Measurements from ENCODE around the gene ARID1B.

Gene ARID1B

DNA sequence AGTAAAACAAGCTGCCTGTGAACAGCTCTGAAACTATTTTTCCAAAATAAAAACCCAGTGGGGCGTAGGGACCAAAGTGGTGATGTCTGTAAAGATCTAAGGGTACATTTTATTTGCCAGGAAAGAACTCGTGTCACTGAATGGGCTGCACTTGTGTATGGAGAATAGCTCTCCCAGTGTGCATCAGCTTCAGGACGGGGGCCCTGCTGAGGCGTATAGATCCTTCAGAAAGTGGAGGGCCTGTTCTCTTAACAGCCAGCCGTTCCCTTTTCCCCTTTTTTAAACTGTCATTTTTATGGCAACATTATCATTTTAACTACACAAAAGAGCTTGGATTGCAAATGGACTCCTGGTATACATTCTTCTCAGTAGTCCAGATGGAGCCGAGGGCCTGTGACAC lies 408.8 kb downstream of the ARID1B start:
- no peak for DNase-seq (ENCODE audit: low spot score)

DNA sequence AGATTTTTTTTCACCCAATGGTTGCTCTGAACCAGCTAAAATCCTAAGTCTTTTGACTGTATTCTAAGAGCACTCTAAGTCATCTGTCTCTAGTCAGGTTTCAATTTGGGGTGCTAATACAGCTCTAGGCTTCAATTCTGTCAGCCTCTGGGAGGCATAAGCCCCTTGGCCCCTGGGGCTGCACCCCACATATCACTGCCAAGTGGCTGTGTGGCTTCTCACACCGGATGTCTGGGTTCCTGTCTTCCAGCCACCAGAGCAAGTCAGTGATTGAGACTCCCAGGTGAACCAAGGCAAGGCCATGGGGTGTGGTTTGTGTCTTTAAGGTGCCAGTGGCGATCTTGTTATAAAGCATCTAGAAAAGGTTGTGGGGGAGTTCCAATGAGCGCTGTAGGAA lies 409.6 kb downstream of the ARID1B start:
- DNase-seq (ENCODE audit: low spot score): no peak

DNA sequence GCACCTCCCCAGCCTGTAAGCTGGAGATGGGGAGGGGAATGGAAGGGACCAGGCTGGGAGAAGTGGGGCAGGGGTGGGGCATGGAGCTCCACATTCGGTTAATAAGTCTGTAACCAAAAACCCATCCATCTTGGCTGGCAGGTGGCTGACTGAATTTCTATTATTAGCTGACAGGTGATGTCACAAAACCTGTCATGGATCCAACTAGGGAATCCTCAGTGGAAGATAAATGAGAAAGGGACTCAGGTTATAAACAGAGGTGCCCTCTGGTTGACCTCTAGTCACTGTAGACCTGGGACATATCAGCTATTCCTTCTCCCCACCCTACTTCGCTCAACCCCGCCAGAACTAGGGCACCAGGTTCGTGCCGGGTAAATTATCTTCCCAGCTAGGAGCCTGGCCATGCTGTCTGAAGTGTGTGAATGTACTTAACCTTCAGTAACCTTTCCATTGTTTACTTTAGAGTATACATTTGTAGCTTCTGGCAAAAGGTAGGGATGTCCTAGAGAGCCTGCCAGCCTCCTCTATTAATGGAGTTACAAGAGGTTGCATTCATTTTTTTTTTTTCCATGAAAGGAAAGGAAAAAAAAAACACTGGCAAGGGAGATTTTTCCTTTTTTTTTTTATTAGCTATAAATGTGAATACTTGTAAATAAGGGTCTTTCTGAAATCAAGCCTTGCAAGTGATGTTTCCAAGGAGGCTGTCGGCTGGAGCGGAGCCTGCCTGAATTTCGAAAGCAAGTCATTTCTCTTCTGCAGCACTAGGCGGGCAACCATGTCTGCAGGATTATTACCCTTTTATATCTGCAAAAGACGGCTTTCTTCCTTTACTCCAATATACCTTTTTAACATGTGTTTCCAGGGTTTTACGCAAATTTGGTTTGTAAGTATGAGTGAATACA lies 410.3 kb downstream of the ARID1B start:
- no peak for DNase-seq (ENCODE audit: low spot score)

DNA sequence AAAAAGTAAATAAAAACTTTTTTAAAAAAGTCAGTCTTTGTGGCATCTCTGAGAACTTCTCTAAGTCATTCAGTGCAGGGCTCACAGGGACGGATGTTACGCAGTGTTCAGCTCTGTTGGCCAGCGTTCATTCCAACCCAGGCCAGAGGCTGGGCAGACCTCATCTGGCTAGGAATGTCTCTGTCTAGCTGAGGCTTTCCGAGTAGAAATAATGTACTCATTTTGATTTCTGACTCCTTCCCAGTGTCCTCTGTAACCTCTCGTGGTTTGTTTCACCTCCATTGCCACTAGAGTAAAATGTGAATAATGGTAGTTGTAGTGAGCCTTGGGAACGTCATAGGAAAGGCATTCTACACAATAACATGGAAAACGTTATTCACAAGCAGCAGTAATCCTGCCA lies 411.0 kb downstream of the ARID1B start:
- no peak for DNase-seq (ENCODE audit: low spot score)

DNA sequence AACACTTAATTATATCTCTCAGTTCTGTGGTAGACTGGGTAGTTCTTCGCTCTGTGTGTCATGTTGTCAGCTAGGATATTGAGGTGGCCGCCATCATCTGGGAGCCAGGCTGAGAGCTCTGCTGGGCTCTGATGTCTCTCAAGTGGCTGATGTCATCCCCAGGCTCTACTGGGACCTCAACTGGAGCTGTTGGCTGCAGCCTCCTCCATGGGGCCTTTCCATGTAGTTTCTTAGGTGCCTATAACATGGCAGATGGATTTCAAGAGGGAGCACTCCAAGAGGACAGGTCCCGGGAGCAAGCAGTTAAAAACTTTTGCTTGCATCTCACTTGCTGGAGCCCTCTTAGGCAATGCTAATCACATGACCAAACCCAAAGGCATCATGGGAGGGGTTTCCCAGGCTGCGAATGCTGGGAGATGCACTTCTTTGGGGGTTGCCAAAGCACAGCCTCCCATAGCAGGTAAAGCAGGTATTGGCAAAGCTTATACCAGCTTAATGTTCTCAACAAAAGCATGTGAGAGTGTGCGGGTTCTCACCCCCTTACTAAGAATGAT lies 416.3 kb downstream of the ARID1B start:
- no peak for DNase-seq (ENCODE audit: low spot score)

DNA sequence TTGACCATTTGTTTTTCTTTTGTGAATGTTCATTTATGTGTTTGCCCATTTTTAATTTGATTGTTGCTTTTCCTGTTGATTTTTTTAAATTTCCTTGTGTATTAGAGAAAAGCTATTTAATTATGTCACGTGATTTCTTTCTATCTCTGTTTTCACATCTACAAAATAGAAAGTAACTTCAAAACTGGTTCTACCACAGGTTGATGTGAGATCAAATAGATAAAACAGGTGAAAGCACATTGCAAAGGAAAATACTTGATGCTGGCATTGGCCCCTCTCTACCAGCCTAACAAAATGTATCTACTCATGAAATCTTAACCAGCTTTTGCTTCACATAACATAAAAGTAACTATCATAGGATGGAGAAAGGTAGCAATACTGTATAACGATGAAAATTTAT lies 416.9 kb downstream of the ARID1B start:
- no peak for DNase-seq (ENCODE audit: low spot score)

DNA sequence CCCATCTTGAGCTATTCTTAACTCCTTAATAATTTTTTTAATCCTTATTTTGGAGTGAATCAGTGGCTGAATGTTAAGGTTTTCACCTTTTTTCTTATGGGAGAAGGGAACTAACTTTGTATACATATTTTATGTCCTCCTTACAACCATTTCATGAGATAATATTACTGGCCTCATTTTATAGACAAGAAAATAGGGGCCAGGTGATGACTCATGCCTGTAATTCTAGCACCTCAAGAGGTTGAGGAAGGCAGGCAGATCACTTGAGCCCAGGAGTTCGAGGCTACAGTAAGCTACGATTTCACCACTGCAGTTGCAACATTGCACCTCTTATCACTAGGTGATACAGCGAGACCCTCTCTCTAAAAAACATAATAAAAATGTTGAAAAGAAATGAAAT lies 417.5 kb downstream of the ARID1B start:
- DNase-seq (ENCODE audit: low spot score): no peak

DNA sequence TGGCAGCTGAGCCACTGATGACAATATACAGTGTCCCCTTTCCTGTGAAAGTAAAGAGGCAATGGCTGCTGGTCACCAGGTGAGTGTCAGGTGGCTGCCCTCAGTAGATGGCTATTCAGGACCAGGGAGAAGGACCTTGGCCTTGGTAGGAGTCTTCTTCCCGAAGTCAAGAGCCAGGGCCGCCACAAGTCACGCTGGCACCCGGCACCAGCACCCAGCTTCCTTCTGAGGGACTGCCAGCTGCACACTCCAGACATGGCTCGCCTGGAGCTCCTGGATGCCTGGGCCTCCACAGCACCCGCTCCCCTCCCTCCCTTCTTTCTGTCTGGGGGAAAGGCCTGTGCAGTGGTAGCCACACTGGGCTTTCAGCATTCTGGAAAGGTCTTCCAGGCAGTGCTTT lies 419.2 kb downstream of the ARID1B start:
- DNase-seq (ENCODE audit: low spot score): no peak

DNA sequence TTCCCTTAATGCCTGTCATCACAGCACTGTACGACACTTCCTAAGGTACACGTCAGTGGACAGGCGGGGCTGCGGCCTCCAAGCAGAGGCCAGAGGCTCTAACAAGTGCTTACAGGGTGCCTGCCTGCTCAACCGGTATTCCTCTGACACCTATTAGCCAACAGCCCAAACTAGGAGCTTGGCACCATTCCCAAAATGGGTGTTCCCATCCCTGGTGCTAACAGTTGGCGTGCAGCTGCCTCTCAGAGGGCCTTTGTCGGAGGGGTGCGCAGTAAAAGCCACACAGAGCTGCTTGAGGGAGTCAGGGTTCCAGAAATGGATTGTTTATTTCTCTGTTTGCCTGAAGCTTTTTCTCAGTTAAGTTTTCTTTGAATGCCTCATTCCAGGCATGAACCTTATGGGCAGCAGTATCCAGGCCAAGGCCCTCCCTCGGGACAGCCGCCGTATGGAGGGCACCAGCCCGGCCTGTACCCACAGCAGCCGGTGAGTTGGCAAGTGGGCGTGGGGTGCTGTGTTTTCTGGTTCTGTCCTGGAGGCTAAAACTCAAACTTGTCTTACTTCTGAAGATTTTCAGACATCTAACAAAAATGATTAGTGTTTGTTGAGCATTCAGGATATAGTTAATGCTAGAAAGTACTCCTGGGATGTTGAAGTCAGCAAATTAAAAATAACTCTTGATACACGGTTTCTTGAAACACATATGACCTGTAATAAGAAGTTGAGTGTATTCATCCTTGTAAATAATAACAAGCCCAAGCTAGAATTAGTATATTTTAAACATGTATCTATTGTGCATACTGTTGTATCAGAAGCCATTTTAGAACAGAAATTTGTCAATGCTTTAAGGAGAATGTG lies 421.5 kb downstream of the ARID1B start:
- DNase-seq (ENCODE audit: low spot score): no peak

DNA sequence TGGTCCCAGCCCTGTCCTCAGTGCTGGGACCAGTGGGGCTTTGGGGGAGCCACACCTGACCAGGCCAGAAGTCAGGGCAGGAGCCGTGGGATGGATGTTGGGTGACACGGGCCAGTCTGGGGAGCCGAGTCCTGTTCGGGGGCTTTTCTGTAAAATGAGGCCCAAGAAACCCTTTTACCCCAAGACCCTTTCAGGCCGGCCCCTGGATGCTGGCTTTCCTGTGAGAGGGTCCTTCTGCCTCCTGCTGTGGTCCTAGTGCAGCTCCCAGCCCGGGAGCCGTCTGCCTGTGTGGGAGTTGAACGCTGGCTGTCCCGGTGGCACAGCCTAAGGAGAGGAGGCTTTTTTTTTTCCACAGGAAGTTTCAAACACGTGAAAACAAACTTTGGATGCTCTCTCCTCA lies 422.9 kb downstream of the ARID1B start:
- DNase-seq (ENCODE audit: low spot score): no peak

DNA sequence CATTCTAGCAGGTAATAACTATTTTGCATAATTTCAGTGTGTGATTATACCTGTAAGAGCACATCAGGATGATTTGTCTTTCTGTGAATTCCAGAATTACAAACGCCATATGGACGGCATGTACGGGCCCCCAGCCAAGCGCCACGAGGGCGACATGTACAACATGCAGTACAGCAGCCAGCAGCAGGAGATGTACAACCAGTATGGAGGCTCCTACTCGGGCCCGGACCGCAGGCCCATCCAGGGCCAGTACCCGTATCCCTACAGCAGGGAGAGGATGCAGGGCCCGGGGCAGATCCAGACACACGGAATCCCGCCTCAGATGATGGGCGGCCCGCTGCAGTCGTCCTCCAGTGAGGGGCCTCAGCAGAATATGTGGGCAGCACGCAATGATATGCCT lies 423.4 kb downstream of the ARID1B start:
- DNase-seq (ENCODE audit: low spot score): no peak

DNA sequence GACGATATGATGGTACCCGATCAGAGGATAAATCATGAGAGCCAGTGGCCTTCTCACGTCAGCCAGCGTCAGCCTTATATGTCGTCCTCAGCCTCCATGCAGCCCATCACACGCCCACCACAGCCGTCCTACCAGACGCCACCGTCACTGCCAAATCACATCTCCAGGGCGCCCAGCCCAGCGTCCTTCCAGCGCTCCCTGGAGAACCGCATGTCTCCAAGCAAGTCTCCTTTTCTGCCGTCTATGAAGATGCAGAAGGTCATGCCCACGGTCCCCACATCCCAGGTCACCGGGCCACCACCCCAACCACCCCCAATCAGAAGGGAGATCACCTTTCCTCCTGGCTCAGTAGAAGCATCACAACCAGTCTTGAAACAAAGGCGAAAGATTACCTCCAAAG lies 423.9 kb downstream of the ARID1B start:
- no peak for DNase-seq (ENCODE audit: low spot score)

DNA sequence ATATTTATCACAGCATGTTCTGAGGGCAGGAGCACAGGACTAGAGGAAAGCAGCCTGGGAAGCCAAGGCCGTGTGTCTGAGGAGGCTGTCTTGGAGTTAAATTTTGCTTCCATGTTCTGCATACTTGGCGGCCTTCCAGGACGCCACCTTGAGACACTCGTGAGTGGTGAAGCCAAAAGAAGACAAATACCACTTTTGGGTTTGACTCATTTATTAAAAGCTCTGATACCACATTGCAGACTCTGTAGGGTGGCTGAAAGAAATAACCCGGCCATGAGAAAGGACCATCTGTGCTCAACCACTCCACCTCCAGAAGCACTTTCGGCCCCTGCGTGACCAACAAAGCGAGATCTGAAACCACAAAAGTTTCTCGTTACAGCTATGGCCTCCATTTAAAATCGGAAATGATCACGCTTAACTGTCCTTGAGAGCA lies 426.1 kb downstream of the ARID1B start:
- no peak for DNase-seq (ENCODE audit: low spot score)

DNA sequence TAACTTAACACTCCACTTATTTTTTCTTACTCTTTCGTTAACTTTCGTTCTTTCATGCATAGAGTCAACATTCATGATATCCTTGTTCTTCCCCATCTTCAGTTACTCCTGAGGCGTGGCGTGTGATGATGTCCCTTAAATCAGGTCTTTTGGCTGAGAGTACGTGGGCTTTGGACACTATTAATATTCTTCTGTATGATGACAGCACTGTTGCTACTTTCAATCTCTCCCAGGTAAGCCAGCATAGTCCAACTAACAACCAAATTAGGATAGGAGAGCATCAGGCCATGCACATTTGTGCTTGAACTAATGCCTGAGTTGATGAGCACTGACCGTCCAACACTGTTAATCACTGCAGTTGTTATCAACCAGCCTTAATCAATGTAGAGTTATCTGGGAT lies 426.6 kb downstream of the ARID1B start:
- no peak for DNase-seq (ENCODE audit: low spot score)

DNA sequence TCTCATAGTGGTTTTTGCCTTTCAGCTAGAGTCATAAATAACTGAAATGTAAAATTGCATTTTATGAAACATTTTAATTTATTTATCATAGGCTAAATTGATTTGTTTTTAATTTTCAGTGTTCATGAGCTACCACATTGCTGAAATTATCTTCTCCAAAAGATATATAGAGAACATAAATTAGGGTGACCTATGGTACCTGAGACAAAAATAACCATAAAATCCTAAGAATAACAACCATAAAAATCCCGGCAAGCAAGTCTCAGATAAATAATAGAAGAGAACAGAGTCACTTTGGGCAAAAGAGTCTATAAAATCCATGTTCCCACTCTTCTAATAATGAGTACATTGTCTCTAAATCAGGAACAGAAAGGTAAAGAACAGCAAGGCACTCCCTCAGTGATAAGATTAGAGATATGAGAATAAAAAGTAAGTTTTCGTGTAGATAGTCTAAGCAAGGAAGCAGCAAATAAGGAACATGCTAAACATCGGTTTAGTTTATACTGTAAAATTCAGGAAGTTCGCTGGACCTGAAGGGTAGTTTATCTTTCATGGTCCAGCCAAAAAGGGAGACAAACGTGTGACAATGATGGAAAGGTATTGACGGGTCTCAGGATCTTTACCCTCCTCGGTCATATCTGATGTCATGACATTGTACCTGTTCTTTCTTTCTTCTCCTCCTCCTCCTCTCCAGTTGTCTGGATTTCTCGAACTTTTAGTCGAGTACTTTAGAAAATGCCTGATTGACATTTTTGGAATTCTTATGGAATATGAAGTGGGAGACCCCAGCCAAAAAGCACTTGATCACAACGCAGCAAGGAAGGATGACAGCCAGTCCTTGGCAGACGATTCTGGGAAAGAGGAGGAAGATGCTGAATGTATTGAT lies 428.5 kb downstream of the ARID1B start:
- DNase-seq (ENCODE audit: low spot score): no peak

DNA sequence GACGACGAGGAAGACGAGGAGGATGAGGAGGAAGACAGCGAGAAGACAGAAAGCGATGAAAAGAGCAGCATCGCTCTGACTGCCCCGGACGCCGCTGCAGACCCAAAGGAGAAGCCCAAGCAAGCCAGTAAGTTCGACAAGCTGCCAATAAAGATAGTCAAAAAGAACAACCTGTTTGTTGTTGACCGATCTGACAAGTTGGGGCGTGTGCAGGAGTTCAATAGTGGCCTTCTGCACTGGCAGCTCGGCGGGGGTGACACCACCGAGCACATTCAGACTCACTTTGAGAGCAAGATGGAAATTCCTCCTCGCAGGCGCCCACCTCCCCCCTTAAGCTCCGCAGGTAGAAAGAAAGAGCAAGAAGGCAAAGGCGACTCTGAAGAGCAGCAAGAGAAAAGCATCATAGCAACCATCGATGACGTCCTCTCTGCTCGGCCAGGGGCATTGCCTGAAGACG lies 429.2 kb downstream of the ARID1B start:
- no peak for DNase-seq (ENCODE audit: low spot score)

DNA sequence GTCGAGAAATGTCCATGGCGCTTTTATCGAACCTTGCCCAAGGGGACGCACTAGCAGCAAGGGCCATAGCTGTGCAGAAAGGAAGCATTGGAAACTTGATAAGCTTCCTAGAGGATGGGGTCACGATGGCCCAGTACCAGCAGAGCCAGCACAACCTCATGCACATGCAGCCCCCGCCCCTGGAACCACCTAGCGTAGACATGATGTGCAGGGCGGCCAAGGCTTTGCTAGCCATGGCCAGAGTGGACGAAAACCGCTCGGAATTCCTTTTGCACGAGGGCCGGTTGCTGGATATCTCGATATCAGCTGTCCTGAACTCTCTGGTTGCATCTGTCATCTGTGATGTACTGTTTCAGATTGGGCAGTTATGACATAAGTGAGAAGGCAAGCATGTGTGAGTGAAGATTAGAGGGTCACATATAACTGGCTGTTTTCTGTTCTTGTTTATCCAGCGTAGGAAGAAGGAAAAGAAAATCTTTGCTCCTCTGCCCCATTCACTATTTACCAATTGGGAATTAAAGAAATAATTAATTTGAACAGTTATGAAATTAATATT lies 430.4 kb downstream of the ARID1B start:
- DNase-seq (ENCODE audit: low spot score): no peak

DNA sequence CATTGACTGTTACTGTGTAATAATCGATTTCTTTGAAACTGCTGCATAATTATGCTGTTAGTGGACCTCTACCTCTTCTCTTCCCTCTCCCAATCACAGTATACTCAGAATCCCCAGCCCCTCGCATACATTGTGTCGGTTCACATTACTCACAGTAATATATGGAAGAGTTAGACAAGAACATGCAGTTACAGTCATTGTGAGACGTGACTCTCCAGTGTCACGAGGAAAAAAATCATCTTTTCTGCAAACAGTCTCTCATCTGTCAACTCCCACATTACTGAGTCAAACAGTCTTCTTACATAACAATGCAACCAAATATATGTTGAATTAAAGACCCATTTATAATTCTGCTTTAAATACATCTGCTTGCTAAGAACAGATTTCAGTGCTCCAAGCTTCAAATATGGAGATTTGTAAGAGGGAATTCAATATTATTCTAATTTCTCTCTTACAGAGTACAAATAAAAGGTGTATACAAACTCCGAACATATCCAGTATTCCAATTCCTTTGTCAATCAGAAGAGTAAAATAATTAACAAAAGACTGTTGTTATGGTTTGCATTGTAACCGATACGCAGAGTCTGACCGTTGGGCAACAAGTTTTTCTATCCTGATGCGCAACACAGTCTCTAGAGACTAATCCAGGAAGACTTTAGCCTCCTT lies 432.8 kb downstream of the ARID1B start:
- no peak for DNase-seq (ENCODE audit: low spot score)

DNA sequence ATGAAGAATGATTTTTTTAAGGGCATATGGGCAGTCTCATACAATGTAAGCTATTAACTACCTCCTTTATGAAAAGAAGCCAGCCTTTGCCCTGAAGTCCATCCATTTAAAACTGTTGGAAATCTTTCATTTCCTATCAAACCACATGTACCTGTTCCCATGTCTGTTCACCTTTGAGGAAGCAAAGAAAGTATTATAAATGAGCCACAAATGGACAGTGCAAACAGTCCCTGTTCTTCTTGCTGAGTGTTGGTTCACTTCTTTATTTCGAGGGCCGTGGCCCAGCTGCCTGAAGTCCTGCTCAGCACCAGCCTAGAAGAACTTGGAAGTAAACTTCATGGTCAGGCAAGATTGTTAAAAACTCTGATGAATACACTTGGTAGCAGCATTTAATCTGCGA lies 433.8 kb downstream of the ARID1B start:
- no peak for DNase-seq (ENCODE audit: low spot score)

DNA sequence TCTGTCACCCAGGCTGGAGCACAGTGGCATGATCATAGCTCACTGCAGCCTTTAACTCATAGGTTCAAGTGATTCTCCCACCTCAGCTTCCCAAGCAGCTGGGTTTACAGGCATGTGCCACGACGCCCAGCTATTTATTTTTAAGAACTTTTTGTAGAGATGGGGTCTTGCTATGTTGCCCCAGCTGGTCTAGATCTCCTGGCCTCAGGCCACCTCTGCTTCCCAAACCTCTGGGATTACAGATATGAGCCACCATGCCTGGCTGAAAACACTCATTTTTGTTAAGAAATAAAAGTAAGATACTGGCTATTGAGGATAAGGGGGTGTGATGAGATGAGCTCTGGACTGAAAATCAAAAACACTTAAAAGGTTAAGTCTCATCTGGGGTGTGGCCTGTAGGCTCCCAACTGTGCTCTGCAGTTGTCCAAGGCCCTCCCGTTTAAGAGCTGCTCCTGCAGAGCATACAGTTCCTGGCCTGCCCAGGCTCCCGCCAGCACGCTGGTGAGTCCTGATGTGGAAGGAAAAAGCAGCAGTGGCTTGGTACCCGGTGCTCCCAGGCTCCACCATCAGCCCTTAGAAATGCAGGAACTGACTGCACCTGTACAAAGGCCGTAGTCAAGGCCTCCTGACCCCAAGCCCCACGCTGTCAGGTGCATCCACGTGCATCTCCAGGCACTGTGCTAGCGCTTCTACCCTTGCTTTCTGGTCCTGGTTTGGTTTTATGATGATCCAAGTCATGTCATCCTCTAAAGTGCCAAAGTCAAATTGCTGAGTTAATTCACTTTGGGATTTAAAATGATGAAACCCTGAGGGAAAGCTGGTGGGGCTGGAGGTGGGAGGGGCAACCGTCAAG lies 434.7 kb downstream of the ARID1B start:
- DNase-seq (ENCODE audit: low spot score): no peak
